Measurements from ENCODE around the gene LIPA. TPM values are rescaled to one million over a fixed set of nuclear protein-coding genes. Genes with fewer than 3 reads are reported as not detected.
"Not testable (repeated sequence)": the region's sequence is repeated elsewhere in the genome, so short reads cannot be mapped to it uniquely, and the experiment has no call there.

LIPA gene
- total and polyA plus RNA-seq, 9 donors: 26.6 to 191 (median 36.1) TPM

GRCh38 chr10:89248990-89249389 is 2.6 kb downstream of the LIPA start:
- peaks cover 1% of the 10 kb centered on the region for H3K4me1 ChIP-seq (ENCODE audit: insufficient read depth)
- no peaks in the 10 kb centered on the region for H3K36me3 ChIP-seq
- H3K27ac ChIP-seq: no peak overlapping the region
- intact Hi-C loops (cut with DNase I): no loop called here
- DNase-seq: no peak
- H3K4me3 ChIP-seq: no peak overlapping the region
- H3K9me3 ChIP-seq: no peaks in the 10 kb centered on the region
- WGBS, 3 donors: 67 to 89% (median 73%) methylated on average over 3 of the region's 3 CpGs
- H3K27me3 ChIP-seq: no peaks in the 10 kb centered on the region
- TF ChIP-seq CTCF (IDR thresholded peaks at IDR 0.05): no peak

- DNase-seq; H3K27me3 ChIP-seq; H3K4me1 ChIP-seq (ENCODE audit: insufficient read depth); H3K27ac ChIP-seq; H3K4me3 ChIP-seq; H3K36me3 ChIP-seq; H3K9me3 ChIP-seq; intact Hi-C loops (cut with DNase I): not testable (repeated sequence)
- 96 to 100% (median 97%) methylated on average over 2 of the region's 2 CpGs for WGBS, 3 donors
Measured at GRCh38 chr10:89247623-89248022, 4.0 kb downstream of the LIPA start.

DNA sequence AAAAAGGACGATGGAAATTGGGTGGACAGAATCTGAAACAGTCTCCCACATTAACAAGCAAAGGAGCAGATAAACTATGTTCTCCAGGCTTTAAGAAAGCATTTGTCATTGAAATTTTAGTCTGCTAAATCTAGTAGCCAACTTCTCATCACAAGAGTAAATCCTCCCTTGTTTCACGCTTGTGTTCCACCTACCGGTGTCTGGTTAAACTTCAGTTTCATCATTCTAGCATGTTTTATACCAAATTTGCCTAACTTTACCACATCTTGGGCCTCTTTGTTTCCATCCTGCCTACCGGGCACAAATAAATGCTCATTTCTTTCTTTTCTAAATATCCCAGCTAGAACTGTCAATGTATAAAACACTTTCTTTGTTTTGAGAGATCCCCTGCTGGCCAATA is 5.8 kb downstream of the LIPA start:
- H3K4me3 ChIP-seq: no peak overlapping the region
- TF ChIP-seq CTCF (IDR thresholded peaks at IDR 0.05): no peak
- no peak for TF ChIP-seq POLR2A (IDR thresholded peaks at IDR 0.05)
- TF ChIP-seq EP300 (IDR thresholded peaks at IDR 0.05): no peak
- DNase-seq: no peak
- intact Hi-C loops (cut with DNase I): no loop called here
- no peaks in the 10 kb centered on the region for H3K4me1 ChIP-seq (ENCODE audit: insufficient read depth)
- no peaks in the 10 kb centered on the region for H3K36me3 ChIP-seq
- H3K27me3 ChIP-seq: no peaks in the 10 kb centered on the region
- H3K27ac ChIP-seq: no peak overlapping the region
- no peaks in the 10 kb centered on the region for H3K9me3 ChIP-seq
- WGBS, 3 donors: 67 to 70% (median 67%) methylated on average over 4 of the region's 4 CpGs

DNA sequence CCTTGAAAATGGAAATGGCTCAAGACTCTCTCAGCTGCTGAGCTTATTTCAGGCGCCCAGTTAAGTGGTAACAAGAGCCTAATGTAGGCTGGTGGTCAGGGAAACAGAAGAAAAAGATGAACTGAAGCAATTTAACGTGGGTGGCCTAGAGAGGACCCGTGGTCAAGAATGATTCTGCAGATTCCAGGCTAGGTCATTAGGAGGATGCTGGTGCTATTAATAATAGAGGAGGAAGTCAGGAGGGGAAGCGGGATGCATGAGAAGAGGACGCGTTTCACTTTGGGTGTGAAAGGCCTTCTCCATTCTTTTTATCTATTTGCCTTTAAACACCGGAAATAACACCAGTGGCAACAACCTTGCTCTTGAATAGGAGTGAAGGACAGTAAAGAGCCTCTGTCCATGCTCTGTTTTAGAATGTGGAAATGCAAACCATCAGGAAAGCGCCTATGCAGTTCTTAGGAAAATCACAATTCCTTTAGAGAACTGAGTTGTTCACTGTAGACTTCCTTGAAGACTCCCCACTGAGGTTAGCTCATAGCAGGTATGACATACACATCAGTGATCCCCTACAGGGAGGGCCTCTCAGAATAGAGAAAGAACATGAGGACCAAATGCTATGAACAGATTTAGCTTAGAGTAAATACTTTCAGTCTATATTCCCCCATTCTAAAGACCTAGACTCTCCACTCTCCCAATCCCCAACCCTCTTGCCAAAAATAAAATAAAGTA is 8.6 kb downstream of the LIPA start:
- no peaks in the 10 kb centered on the region for H3K27me3 ChIP-seq
- no peaks in the 10 kb centered on the region for H3K4me1 ChIP-seq (ENCODE audit: insufficient read depth)
- no peak overlapping the region for H3K4me3 ChIP-seq
- WGBS, 3 donors: 66 to 69% (median 67%) methylated on average over 8 of the region's 8 CpGs
- TF ChIP-seq CTCF (IDR thresholded peaks at IDR 0.05) (no peak), EP300 (IDR thresholded peaks at IDR 0.05) (no peak), POLR2A (IDR thresholded peaks at IDR 0.05) (no peak)
- H3K36me3 ChIP-seq: no peaks in the 10 kb centered on the region
- H3K9me3 ChIP-seq: no peaks in the 10 kb centered on the region
- no peak for DNase-seq
- intact Hi-C loops (cut with DNase I): no loop called here
- no peak overlapping the region for H3K27ac ChIP-seq

- Histone ChIP-seq H3K36me3 (no peaks in the 10 kb centered on the region), H3K9me3 (no peaks in the 10 kb centered on the region), H3K27me3 (no peaks in the 10 kb centered on the region), H3K27ac (no peak overlapping the region), H3K4me3 (no peak overlapping the region), H3K4me1 (ENCODE audit: insufficient read depth) (no peaks in the 10 kb centered on the region)
- no peak for TF ChIP-seq EP300 (IDR thresholded peaks at IDR 0.05)
- TF ChIP-seq POLR2A (IDR thresholded peaks at IDR 0.05): no peak
- TF ChIP-seq CTCF (IDR thresholded peaks at IDR 0.05): no peak
- DNase-seq: no peak
- intact Hi-C loops (cut with DNase I): no loop called here
Measured at GRCh38 chr10:89242345-89242684, 9.3 kb downstream of the LIPA start.
